Activated naive CD4-positive, alpha-beta T cell treated with anti-CD3 and anti-CD28 coated beads, Interleukin-2, amount 10 ng/mL, durations not matched to agents 7 days and 5 days (primary cell): ENCODE measurements around the gene CCNA1.

Experiments used
- CTCF ChIA-PET: fragments of 350-600 bp; sonication (Branson Sonifier 250); formaldehyde crosslinking; loops from one replicate; lab custom pipeline; 2021; ENCODE audit warnings: antibody characterized with exemption; lab: Charles Lee
- DNase-seq: peaks from one replicate; pipeline ENCODE4 v3.0.0-alpha.2; 2020
- H3K27ac Mint-ChIP-seq: one replicate; pipeline ENCODE4 v1.8.0; 2021; ENCODE audit warnings: mild to moderate bottlenecking, moderate library complexity, mixed read lengths
- H3K27me3 Mint-ChIP-seq: one replicate; pipeline ENCODE4 v1.8.0; 2021; ENCODE audit warnings: mild to moderate bottlenecking, mixed read lengths
- H3K36me3 Mint-ChIP-seq: one replicate; pipeline ENCODE4 v1.8.0; 2021; ENCODE audit warnings: mixed read lengths
- H3K4me1 Mint-ChIP-seq: one replicate; pipeline ENCODE4 v1.8.0; 2021; ENCODE audit warnings: mixed read lengths
- H3K4me3 Mint-ChIP-seq: one replicate; pipeline ENCODE4 v1.8.0; 2021; ENCODE audit warnings: mild to moderate bottlenecking, moderate library complexity, mixed read lengths
- H3K9me3 Mint-ChIP-seq: one replicate; pipeline ENCODE4 v1.8.0; 2021; ENCODE audit warnings: mixed read lengths

CCNA1 gene

GRCh38 chr13:36432106-36432544 is at the start of gene CCNA1:
TSS of gene CCNA1 (plus strand) at chr13:36432495. CDS start at chr13:36433057, 562 bp downstream.
- peak; percentile 22 for DNase-seq
- H3K27me3 Mint-ChIP-seq, result peaks cover 69% of the 10 kb centered on the region
- CTCF ChIA-PET, result no interaction called here
- no peaks in the 10 kb centered on the region for H3K36me3 Mint-ChIP-seq
- H3K4me3 Mint-ChIP-seq, result peak within 1 kb of the TSS; percentile 56
- H3K27ac Mint-ChIP-seq, result no peak within 1 kb of the TSS
- H3K9me3 Mint-ChIP-seq, result no peaks in the 10 kb centered on the region
- H3K4me1 Mint-ChIP-seq, result peaks cover 16% of the 10 kb centered on the region

DNA sequence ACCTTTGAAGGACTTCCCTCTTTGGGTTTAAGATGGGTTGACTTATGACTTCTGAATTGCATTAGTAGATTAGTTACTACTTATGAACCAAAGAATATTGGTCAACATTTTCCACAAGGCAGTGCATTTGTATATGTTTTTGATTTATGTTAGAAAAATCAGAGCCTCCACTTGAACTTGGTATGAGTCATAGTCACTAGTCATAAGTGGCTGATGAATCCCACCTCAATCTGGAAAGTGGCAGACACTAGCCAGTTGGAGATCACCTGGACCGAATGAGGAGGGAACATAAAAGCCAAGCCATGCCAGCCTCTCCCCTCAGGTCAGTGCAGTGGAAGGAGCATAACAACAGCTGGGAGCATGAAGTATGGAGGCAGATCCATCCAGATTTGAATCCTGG is 46.8 kb upstream of the CCNA1 start:
- CTCF ChIA-PET, result no interaction called here
- DNase-seq, result no peak
- Mint-ChIP-seq H3K27me3 (peaks cover 4% of the 10 kb centered on the region), H3K9me3 (no peaks in the 10 kb centered on the region), H3K27ac (no peak overlapping the region), H3K4me1 (no peaks in the 10 kb centered on the region), H3K4me3 (no peak overlapping the region), H3K36me3 (no peaks in the 10 kb centered on the region)

DNA sequence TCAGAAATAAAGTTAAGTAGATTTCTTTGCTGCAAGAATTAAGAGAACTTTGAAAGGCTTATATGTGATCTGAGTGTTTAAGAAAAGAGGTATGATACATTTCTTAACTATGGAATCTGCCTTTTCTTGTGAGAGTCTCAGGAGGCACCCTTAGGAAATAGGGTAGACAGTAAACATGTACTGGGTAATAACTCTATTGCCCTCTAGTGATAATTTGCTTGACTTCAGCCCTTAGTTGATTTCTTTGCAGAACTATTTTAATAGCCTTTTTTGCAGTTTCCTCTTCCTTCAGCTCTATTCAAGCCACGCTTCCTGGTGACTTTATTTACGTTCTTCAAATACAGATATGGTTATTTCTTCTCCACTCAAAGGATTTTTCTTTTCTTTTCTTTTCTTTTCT is 37.0 kb upstream of the CCNA1 start:
- CTCF ChIA-PET, result interaction anchor here (0.7 to 3.1 kb wide), 2 partner anchors 48 to 113 kb away, joined by 3 to 14 read pairs; no protein-coding TSS in a partner anchor
- no peak overlapping the region for H3K27ac Mint-ChIP-seq

DNA sequence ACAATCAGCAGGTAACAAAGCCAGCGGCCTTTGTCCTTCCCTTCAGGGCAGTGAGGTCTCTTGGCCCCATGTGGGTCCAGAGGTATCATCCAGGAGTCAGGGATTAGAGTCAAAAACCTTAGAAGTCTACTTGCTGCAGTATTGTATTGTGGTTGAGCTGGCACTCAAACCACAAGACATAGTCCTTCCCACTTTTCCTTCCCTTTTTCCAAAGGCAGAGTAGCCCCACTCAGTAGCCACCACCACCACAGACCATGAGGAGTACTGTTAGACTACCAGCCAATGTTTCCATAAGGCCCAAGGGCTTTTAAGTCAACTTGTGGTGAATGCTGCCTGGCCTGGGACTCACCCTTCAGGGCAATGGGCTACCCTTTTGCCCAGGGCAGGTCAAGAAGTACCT is 27.1 kb upstream of the CCNA1 start:
- Mint-ChIP-seq H3K4me3 (no peak overlapping the region), H3K27ac (no peak overlapping the region)

More for the DNA sequence above, 37.0 kb upstream of the CCNA1 start:
- H3K4me1 Mint-ChIP-seq, result no peaks in the 10 kb centered on the region
- H3K4me3 Mint-ChIP-seq, result no peak overlapping the region
- no peaks in the 10 kb centered on the region for H3K27me3 Mint-ChIP-seq
- no peak for DNase-seq
- no peaks in the 10 kb centered on the region for H3K36me3 Mint-ChIP-seq
- no peaks in the 10 kb centered on the region for H3K9me3 Mint-ChIP-seq

DNA sequence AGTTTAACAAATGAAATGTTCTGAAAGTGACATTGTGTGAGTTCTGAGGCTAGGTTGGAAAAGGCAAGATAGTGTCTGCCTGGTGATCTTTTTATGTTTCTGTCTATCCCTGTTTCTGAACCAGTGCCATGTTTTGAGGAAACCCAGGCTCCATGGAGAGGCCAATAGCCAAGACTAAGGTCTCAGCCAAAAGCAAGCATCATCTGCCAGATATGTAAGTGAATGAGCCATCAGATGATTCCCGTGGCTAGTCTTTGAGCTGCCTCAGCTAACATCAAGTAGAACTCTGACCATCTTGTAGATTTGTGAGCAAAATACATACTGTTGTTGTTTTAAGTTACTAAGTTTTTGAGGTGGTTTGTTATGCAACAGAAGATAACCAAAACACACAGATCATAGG is 19.6 kb upstream of the CCNA1 start:
- CTCF ChIA-PET, result no interaction called here
- H3K27me3 Mint-ChIP-seq, result peaks cover 20% of the 10 kb centered on the region
- peaks cover 17% of the 10 kb centered on the region for H3K4me1 Mint-ChIP-seq
- no peaks in the 10 kb centered on the region for H3K9me3 Mint-ChIP-seq
- no peaks in the 10 kb centered on the region for H3K36me3 Mint-ChIP-seq
- no peak for DNase-seq
- H3K4me3 Mint-ChIP-seq, result no peak overlapping the region
- H3K27ac Mint-ChIP-seq, result no peak overlapping the region

More for the DNA sequence above, 27.1 kb upstream of the CCNA1 start:
- Mint-ChIP-seq H3K36me3 (no peaks in the 10 kb centered on the region), H3K27me3 (peaks cover 19% of the 10 kb centered on the region), H3K9me3 (no peaks in the 10 kb centered on the region), H3K4me1 (no peaks in the 10 kb centered on the region)
- CTCF ChIA-PET, result no interaction called here
- no peak for DNase-seq

- Mint-ChIP-seq H3K4me3 (no peak overlapping the region), H3K9me3 (no peaks in the 10 kb centered on the region), H3K27ac (no peak overlapping the region), H3K4me1 (peaks cover 21% of the 10 kb centered on the region), H3K36me3 (no peaks in the 10 kb centered on the region), H3K27me3 (peaks cover 18% of the 10 kb centered on the region)
- CTCF ChIA-PET, result no interaction called here
- no peak for DNase-seq
Observed at GRCh38 chr13:36413161-36413560, 19.1 kb upstream of the CCNA1 start.

GRCh38 chr13:36414461-36414860 is 17.8 kb upstream of the CCNA1 start:
- Mint-ChIP-seq H3K27ac (no peak overlapping the region), H3K36me3 (no peaks in the 10 kb centered on the region), H3K9me3 (no peaks in the 10 kb centered on the region), H3K27me3 (peaks cover 19% of the 10 kb centered on the region), H3K4me1 (peaks cover 24% of the 10 kb centered on the region), H3K4me3 (no peak overlapping the region)
- CTCF ChIA-PET, result interaction anchor here (0.8 kb wide), 1 partner anchor 40 kb away, joined by 3 read pairs; no protein-coding TSS in a partner anchor
- DNase-seq, result no peak

DNA sequence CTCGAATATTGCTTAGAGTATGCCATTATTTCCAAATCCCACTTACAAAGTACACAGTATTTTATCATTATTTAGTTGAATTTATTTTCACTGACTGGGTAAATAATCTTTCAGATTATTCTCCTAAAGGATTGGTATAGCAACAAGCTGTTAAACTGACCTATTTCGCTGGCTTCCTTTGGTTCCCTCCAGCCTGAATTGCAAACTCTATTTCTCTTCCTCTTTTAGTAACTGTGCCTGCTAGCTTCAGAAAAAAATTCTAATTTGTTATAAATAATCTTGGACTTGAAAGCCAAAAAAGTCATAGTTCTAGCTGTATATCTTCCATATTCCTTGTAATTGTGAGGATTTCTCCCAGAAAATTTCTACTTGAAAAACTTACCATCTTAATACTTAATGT is 15.0 kb upstream of the CCNA1 start:
- Mint-ChIP-seq H3K9me3 (no peaks in the 10 kb centered on the region), H3K4me1 (peaks cover 37% of the 10 kb centered on the region), H3K27me3 (peaks cover 26% of the 10 kb centered on the region), H3K4me3 (no peak overlapping the region), H3K27ac (no peak overlapping the region), H3K36me3 (no peaks in the 10 kb centered on the region)
- CTCF ChIA-PET, result interaction anchor here (0.9 to 6.5 kb wide), 4 partner anchors 67 to 434 kb away, joined by 3 to 58 read pairs (median 3); no protein-coding TSS in a partner anchor
- no peak for DNase-seq

DNA sequence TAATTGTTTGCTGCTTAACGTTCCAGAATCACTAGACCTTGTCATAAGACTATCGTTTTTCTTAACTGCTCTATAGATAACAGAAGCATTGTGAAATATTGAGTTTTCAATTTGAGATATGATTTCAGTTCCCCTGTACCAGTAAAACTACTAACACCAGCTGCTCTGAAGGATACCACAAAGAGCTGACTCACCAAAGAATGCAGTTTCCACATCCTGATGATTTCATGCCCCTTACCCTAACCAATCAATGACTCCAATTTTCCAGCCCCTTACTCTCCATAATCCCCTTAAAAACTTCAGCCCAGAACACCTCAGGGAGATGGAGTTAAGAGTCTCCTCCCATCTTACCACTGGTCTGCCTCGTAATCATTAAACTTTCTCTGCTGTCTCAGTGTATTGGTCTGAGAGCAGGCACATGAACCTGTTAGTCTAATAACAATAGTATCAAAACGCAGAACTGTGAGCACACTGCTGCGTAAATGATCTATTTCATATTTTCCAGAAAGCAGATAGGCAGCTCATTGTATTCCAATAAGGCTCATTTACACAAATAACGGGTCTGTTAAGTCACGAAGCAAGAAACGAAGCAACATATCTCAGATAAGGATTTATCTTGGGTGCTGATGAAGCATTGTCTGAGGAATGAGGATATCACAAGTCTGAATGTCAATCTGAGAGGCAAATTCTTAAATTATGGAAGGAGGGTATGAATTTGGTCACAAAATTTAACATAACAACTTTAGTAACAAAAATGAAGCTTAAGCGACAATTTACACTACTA is 14.1 kb upstream of the CCNA1 start:
- Mint-ChIP-seq H3K4me1 (peaks cover 37% of the 10 kb centered on the region), H3K36me3 (no peaks in the 10 kb centered on the region), H3K9me3 (no peaks in the 10 kb centered on the region), H3K27me3 (peaks cover 26% of the 10 kb centered on the region), H3K4me3 (no peak overlapping the region), H3K27ac (no peak overlapping the region)
- CTCF ChIA-PET, result interaction anchor here (0.8 to 6.5 kb wide), 7 partner anchors 9 to 653 kb away, joined by 3 to 58 read pairs (median 3); no protein-coding TSS in a partner anchor
- DNase-seq, result no peak

GRCh38 chr13:36420437-36420891 is 11.8 kb upstream of the CCNA1 start:
- Mint-ChIP-seq H3K27me3 (peaks cover 23% of the 10 kb centered on the region), H3K27ac (no peak overlapping the region), H3K4me1 (peaks cover 22% of the 10 kb centered on the region), H3K4me3 (no peak overlapping the region), H3K36me3 (no peaks in the 10 kb centered on the region), H3K9me3 (peaks cover 1% of the 10 kb centered on the region)
- CTCF ChIA-PET, result interaction anchor here (0.7 to 6.5 kb wide), 12 partner anchors 11 to 560 kb away, joined by 3 to 58 read pairs (median 4); partner anchors contain the start of gene SPART
- peak; percentile 78 for DNase-seq

DNA sequence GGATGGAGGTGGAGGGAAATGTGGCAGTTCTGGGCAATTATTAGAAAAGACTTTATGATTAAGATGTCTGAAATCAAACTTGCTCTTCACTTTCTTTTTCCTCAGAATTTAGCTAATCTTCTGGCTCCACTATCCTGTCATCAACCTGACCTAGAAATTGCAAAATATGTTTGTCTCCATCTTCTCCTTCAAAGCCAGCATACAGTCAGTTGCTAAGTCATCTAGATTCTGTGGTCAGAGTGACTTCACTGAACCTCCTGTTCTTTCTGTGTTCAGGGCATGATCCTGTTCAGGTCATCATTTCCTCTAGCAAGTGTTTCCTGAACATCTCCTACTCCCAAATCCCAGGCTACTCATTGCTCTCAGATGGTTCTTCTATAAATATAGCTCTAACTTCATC is 10.8 kb upstream of the CCNA1 start:
- no peak overlapping the region for H3K27ac Mint-ChIP-seq
- no peak for DNase-seq
- H3K4me1 Mint-ChIP-seq, result peaks cover 22% of the 10 kb centered on the region
- H3K4me3 Mint-ChIP-seq, result no peak overlapping the region
- peaks cover 1% of the 10 kb centered on the region for H3K9me3 Mint-ChIP-seq
- H3K27me3 Mint-ChIP-seq, result peaks cover 23% of the 10 kb centered on the region
- H3K36me3 Mint-ChIP-seq, result no peaks in the 10 kb centered on the region
- CTCF ChIA-PET, result interaction anchor here (0.6 to 6.5 kb wide), 7 partner anchors 12 to 420 kb away, joined by 3 to 58 read pairs (median 4); no protein-coding TSS in a partner anchor

- peaks cover 1% of the 10 kb centered on the region for H3K9me3 Mint-ChIP-seq
- H3K27me3 Mint-ChIP-seq, result peaks cover 54% of the 10 kb centered on the region
- CTCF ChIA-PET, result interaction anchor here (0.6 to 1.2 kb wide), 2 partner anchors 9 to 145 kb away, joined by 4 read pairs; no protein-coding TSS in a partner anchor
- peaks cover 16% of the 10 kb centered on the region for H3K4me1 Mint-ChIP-seq
- no peaks in the 10 kb centered on the region for H3K36me3 Mint-ChIP-seq
- no peak overlapping the region for H3K27ac Mint-ChIP-seq
- DNase-seq, result no peak
- no peak overlapping the region for H3K4me3 Mint-ChIP-seq
Observed at GRCh38 chr13:36428086-36428485, 4.2 kb upstream of the CCNA1 start.

GRCh38 chr13:36430247-36431203 is 1.8 kb upstream of the CCNA1 start:
- no peak overlapping the region for H3K4me3 Mint-ChIP-seq
- DNase-seq, result no peak
- H3K27ac Mint-ChIP-seq, result no peak overlapping the region
- CTCF ChIA-PET, result no interaction called here
- H3K9me3 Mint-ChIP-seq, result no peaks in the 10 kb centered on the region
- H3K4me1 Mint-ChIP-seq, result peaks cover 16% of the 10 kb centered on the region
- H3K36me3 Mint-ChIP-seq, result no peaks in the 10 kb centered on the region
- peaks cover 66% of the 10 kb centered on the region for H3K27me3 Mint-ChIP-seq
